HCT116 (cell line): ENCODE measurements around the gene BRCA2. TPM values are rescaled to one million over a fixed set of nuclear protein-coding genes. Genes with fewer than 3 reads are reported as not detected.

Experiments used
- ATAC-seq: fragments of 200-7000 bp; cut with Tn5 transposase; 2 replicates; pipeline ENCODE4 v1.9.1; 2020; ENCODE audit warnings: mild to moderate bottlenecking, moderate library complexity
- BruUV-seq: library from RNA; stranded (reverse); fragments of 400-500 nt; replicated peaks from 2 replicates; lab custom pipeline; 2021; lab: Mats Ljungman, UMichigan
- CTCF ChIA-PET: fragments of 300-600 bp; sonication (Branson Sonifier 250); formaldehyde crosslinking; loops from one replicate; lab custom pipeline; 2021; ENCODE audit warnings: antibody characterized with exemption; lab: Charles Lee
- POLR2A ChIA-PET: fragments of 300-600, 350-600 bp; sonication (Branson Sonifier 250); formaldehyde crosslinking; loops from one replicate; lab custom pipeline; 2021; ENCODE audit warnings: antibody characterized with exemption; lab: Charles Lee
- RAD21 ChIA-PET, 2 experiments: fragments of 300-600 bp; sonication (Branson Sonifier 250); formaldehyde crosslinking; loops; one replicate each; lab custom pipeline; 2023; ENCODE audit warnings: low total read pairs in 2 of 2; ENCODE audit not compliant: uncharacterized antibody in 2 of 2, unreplicated experiment in 2 of 2, low non-redundant PET in 1 of 2; lab: Charles Lee
- DNase-seq: peaks from one replicate; pipeline ENCODE4 v3.0.0-alpha.2; 2010; ENCODE audit warnings: low read depth, low spot score
- H2AFZ ChIP-seq: fragments of 200-600 bp; shearing (Covaris generic), sonication (generic); 2 replicates; pipeline ENCODE4 v1.6.1; 2017; ENCODE audit warnings: low read depth, mixed run types, mixed read lengths, antibody characterized with exemption, low read length; ENCODE audit not compliant: poor library complexity, severe bottlenecking
- H3K27ac ChIP-seq: 2 replicates; pipeline ENCODE4 v1.5.1; 2012; ENCODE audit warnings: low read depth, low read length
- H3K27me3 ChIP-seq: fragments of 200-600 bp; sonication (generic); 2 replicates; pipeline ENCODE4 v1.6.1; 2016; ENCODE audit warnings: mixed run types, low read length, mixed read lengths; ENCODE audit not compliant: insufficient read depth
- H3K36me3 ChIP-seq, 2 experiments: fragments of 200-500 bp in 1 of 2; fragments of 200-600 bp in 1 of 2; sonication (Bioruptor generic) in 1 of 2; sonication (generic) in 1 of 2; 2 replicates each; pipeline versions ENCODE4 v1.5.1 to v1.6.1; 2014 to 2016; ENCODE audit warnings: low read length in 2 of 2, inconsistent platforms in 1 of 2, mixed read lengths in 1 of 2, mixed run types in 1 of 2; ENCODE audit not compliant: insufficient read depth in 2 of 2, control insufficient read depth in 1 of 2
- H3K4me1 ChIP-seq, 2 experiments: fragments of 200-600 bp in 1 of 2; sonication (generic) in 1 of 2; 2 replicates each; pipeline versions ENCODE4 v1.5.1 to v1.6.1; 2012 to 2017; ENCODE audit warnings: low read length in 2 of 2, inconsistent platforms in 1 of 2, mild to moderate bottlenecking in 1 of 2, mixed read lengths in 1 of 2, mixed run types in 1 of 2, moderate library complexity in 1 of 2; ENCODE audit not compliant: insufficient read depth in 2 of 2, control insufficient read depth in 1 of 2
- H3K4me2 ChIP-seq: fragments of 200-600 bp; sonication (generic); 2 replicates; pipeline ENCODE4 v1.6.1; 2017; ENCODE audit warnings: mixed run types, low read length, mixed read lengths
- H3K4me3 ChIP-seq, 2 experiments: fragments of 200-600 bp in 1 of 2; sonication (generic) in 1 of 2; replicated peaks in 1 of 2; 2 replicates each; pipeline ENCODE4 v1.5.1; 2011 to 2016; ENCODE audit warnings: low read length in 2 of 2, control low read depth in 1 of 2, low read depth in 1 of 2, mild to moderate bottlenecking in 1 of 2, mixed read lengths in 1 of 2, mixed run types in 1 of 2
- H3K79me2 ChIP-seq: fragments of 200-600 bp; sonication (generic); 2 replicates; pipeline ENCODE4 v1.6.1; 2017; ENCODE audit warnings: mild to moderate bottlenecking, mixed run types, low read length, moderate library complexity, mixed read lengths; ENCODE audit not compliant: insufficient read depth
- H3K9ac ChIP-seq: fragments of 200-600 bp; sonication (generic); 2 replicates; pipeline ENCODE4 v1.6.1; 2016; ENCODE audit warnings: low read length, mixed read lengths
- H3K9me2 ChIP-seq: fragments of 200-600 bp; sonication (generic), shearing (Covaris generic); 2 replicates; pipeline ENCODE4 v1.6.1; 2017; ENCODE audit warnings: mixed run types, mild to moderate bottlenecking, moderate library complexity; ENCODE audit not compliant: insufficient read depth
- H3K9me3 ChIP-seq, 2 experiments: fragments of 200-500 bp in 1 of 2; fragments of 200-600 bp in 1 of 2; sonication (Bioruptor generic) in 1 of 2; sonication (generic) in 1 of 2; 2 replicates each; pipeline ENCODE4 v1.6.1; 2014 to 2017; ENCODE audit warnings: low read length in 2 of 2, mixed read lengths in 2 of 2, inconsistent platforms in 1 of 2, low read depth in 1 of 2, mild to moderate bottlenecking in 1 of 2, mixed run types in 1 of 2, moderate library complexity in 1 of 2; ENCODE audit not compliant: control insufficient read depth in 1 of 2, insufficient read depth in 1 of 2
- H4K20me1 ChIP-seq: fragments of 200-600 bp; sonication (generic), shearing (Covaris generic); 2 replicates; pipeline ENCODE4 v1.6.1; 2017; ENCODE audit warnings: mixed run types, mild to moderate bottlenecking, moderate library complexity; ENCODE audit not compliant: insufficient read depth
- CEBPB ChIP-seq: IDR thresholded peaks from 2 replicates; pipeline ENCODE4 v1.6.1; 2012; ENCODE audit warnings: low read depth
- CTCF ChIP-seq, 3 experiments: fragments of 200-600 bp in 1 of 3; sonication (generic) in 1 of 3; IDR thresholded peaks in 2 of 3; conservative IDR thresholded peaks in 1 of 3; 2 replicates each; pipeline ENCODE4 v1.5.1; 2012 to 2017; ENCODE audit warnings: low read depth in 2 of 3, low read length in 2 of 3, antibody characterized with exemption in 1 of 3, borderline replicate concordance in 1 of 3, control low read depth in 1 of 3, mild to moderate bottlenecking in 1 of 3, mixed read lengths in 1 of 3, mixed run types in 1 of 3, moderate library complexity in 1 of 3; ENCODE audit not compliant: insufficient read depth in 1 of 3
- JUND ChIP-seq: IDR thresholded peaks from 2 replicates; pipeline ENCODE4 v1.6.1; 2012
- REST ChIP-seq: IDR thresholded peaks from 2 replicates; pipeline ENCODE4 v1.6.1; 2012; ENCODE audit warnings: low read depth
- SP1 ChIP-seq: IDR thresholded peaks from 2 replicates; pipeline ENCODE4 v1.6.1; 2012; ENCODE audit warnings: low read depth
- SRF ChIP-seq: IDR thresholded peaks from 2 replicates; pipeline ENCODE4 v1.6.1; 2012; ENCODE audit warnings: low read depth
- ZBTB33 ChIP-seq: IDR thresholded peaks from 2 replicates; pipeline ENCODE4 v1.6.1; 2011; ENCODE audit warnings: mild to moderate bottlenecking, low read length, moderate library complexity; ENCODE audit not compliant: insufficient replicate concordance; ENCODE audit errors: extremely low read depth
- ZFX ChIP-seq: fragments of 450-650 bp; IDR thresholded peaks from 2 replicates; pipeline ENCODE4 v1.6.1; 2017
- intact Hi-C: fragments of 100-400 bp; cut with micrococcal nuclease; formaldehyde crosslinking; loops from 2 replicates; pipeline ENCODE4 v1.10.0; 2022
- total RNA-seq: library from RNA; stranded (reverse); gene quantifications from one replicate; pipeline ENCODE4 v1.2.1, GENCODE V29; 2021; ENCODE audit not compliant: unreplicated experiment

BRCA2 gene
- total RNA-seq, 1 experiment from 2014 or later = 14.2 TPM

GRCh38 chr13:32445461-32445860 lies 130.2 kb downstream of the BRCA2 start:
- POLR2A ChIA-PET = interaction anchor here (0.5 kb wide), 1 partner anchor 81 kb away, joined by 3 read pairs; no protein-coding TSS in a partner anchor

More at GRCh38 chr13:32445461-32445860, 130.2 kb downstream of the BRCA2 start:
- no peak for TF ChIP-seq ZBTB33
- no peak for TF ChIP-seq SP1
- TF ChIP-seq JUND = no peak
- TF ChIP-seq CEBPB = no peak
- no peak for TF ChIP-seq REST
- no peak for TF ChIP-seq CTCF (IDR thresholded peaks at IDR 0.05 in 2 of 3, conservative IDR thresholded peaks at IDR 0.05 in 1 of 3; ENCODE audit: borderline replicate concordance in 1 of 3, insufficient read depth in 1 of 3, low read depth in 2 of 3, low read length in 2 of 3)
- no peak for TF ChIP-seq ZFX
- TF ChIP-seq SRF = no peak
- Histone ChIP-seq H4K20me1 (no peaks in the 10 kb centered on the region), H3K79me2 (no peaks in the 10 kb centered on the region), H3K4me3 (no peak overlapping the region), H3K9me3 (no peaks in the 10 kb centered on the region), H3K36me3 (no peaks in the 10 kb centered on the region; a peak in 1 of 4 replicates), H3K27me3 (no peaks in the 10 kb centered on the region), H3K4me2 (no peak overlapping the region), H3K4me1 (no peaks in the 10 kb centered on the region), H3K9me2 (no peaks in the 10 kb centered on the region), H3K9ac (no peak overlapping the region), H3K27ac (no peak overlapping the region), H2AFZ (no peak overlapping the region)
- ChIA-PET RAD21 (no interaction called here), CTCF (interaction anchor here (1.2 kb wide), 1 partner anchor 535 kb away, joined by 3 read pairs; no protein-coding TSS in a partner anchor)
- no TSS peak for BruUV-seq
- intact Hi-C loops = no loop called here
- DNase-seq (no peak), ATAC-seq (no peak)
